WTC11 (cell line): ENCODE measurements around the gene SCGB1D4. TPM values are rescaled to one million over a fixed set of nuclear protein-coding genes. Genes with fewer than 3 reads are reported as not detected.

ENCODE experiments used
- GABPB1 ChIP-seq: sonication (generic); formaldehyde crosslinking; IDR thresholded peaks from 2 replicates; pipeline ENCODE4 v1.8.1; 2023; ENCODE audit warnings: mild to moderate bottlenecking, missing genetic modification reagents
- JUN ChIP-seq: sonication (generic); formaldehyde crosslinking; IDR thresholded peaks from 2 replicates; pipeline ENCODE4 v1.8.0; 2023; ENCODE audit warnings: mild to moderate bottlenecking, missing genetic modification reagents
- NFE2L1 ChIP-seq: sonication (generic); formaldehyde crosslinking; IDR thresholded peaks from 2 replicates; pipeline ENCODE4 v1.8.1; 2023; ENCODE audit warnings: missing genetic modification reagents
- ZNF416 ChIP-seq: fragments of 250-450 bp; sonication (Bioruptor Pico); IDR thresholded peaks from 2 replicates; pipeline ENCODE4 v1.9.0; 2021; ENCODE audit warnings: mild to moderate bottlenecking, inconsistent platforms
- total RNA-seq: library from RNA; stranded (reverse); gene quantifications from 3 replicates; pipeline ENCODE4 v1.2.3, GENCODE V29; 2021
- TF ChIP-seq, protein P1 (sequence below): fragments of 250-450 bp; sonication (Bioruptor Pico); IDR thresholded peaks from 2 replicates; pipeline ENCODE4 v1.8.0; 2021; ENCODE audit warnings: mild to moderate bottlenecking
- TF ChIP-seq, protein P2 (sequence below): sonication (generic); formaldehyde crosslinking; IDR thresholded peaks from 2 replicates; pipeline ENCODE4 v1.8.1; 2022; ENCODE audit warnings: low read depth, mild to moderate bottlenecking, moderate library complexity, missing genetic modification reagents, borderline replicate concordance

Gene SCGB1D4
- total RNA-seq, 1 experiment from 2014 or later: not detected

GRCh38 chr11:62251698-62252097, 47.2 kb downstream of the SCGB1D4 start (continued):
- TF ChIP-seq, protein P1, sequence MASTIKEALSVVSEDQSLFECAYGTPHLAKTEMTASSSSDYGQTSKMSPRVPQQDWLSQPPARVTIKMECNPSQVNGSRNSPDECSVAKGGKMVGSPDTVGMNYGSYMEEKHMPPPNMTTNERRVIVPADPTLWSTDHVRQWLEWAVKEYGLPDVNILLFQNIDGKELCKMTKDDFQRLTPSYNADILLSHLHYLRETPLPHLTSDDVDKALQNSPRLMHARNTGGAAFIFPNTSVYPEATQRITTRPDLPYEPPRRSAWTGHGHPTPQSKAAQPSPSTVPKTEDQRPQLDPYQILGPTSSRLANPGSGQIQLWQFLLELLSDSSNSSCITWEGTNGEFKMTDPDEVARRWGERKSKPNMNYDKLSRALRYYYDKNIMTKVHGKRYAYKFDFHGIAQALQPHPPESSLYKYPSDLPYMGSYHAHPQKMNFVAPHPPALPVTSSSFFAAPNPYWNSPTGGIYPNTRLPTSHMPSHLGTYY: no peak
- no peak for TF ChIP-seq GABPB1 (CRISPR knock-in tag)
- no peak for TF ChIP-seq JUN (CRISPR knock-in tag)
- no peak for TF ChIP-seq NFE2L1 (CRISPR knock-in tag)
- TF ChIP-seq, protein P2, sequence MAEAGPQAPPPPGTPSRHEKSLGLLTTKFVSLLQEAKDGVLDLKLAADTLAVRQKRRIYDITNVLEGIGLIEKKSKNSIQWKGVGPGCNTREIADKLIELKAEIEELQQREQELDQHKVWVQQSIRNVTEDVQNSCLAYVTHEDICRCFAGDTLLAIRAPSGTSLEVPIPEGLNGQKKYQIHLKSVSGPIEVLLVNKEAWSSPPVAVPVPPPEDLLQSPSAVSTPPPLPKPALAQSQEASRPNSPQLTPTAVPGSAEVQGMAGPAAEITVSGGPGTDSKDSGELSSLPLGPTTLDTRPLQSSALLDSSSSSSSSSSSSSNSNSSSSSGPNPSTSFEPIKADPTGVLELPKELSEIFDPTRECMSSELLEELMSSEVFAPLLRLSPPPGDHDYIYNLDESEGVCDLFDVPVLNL (CRISPR knock-in tag): no peak
- TF ChIP-seq ZNF416: no peak

Other genes starting within 250 kb of the SCGB1D4 start
- gene INCENP, start 175.1 kb downstream of the SCGB1D4 start, total RNA-seq: 125 to 158 TPM (median 126 TPM) in 3 replicates
- gene SCGB1D1, start 108.9 kb downstream of the SCGB1D4 start, total RNA-seq: not detected in 3 replicates
- gene SCGB2A1, start 90.4 kb downstream of the SCGB1D4 start, total RNA-seq: not detected in 3 replicates
- gene SCGB1D2, start 56.8 kb downstream of the SCGB1D4 start, total RNA-seq: not detected in 3 replicates
- not detected in 3 replicates for gene SCGB2A2, start 28.9 kb downstream of the SCGB1D4 start, total RNA-seq
- gene ASRGL1, start 38.4 kb upstream of the SCGB1D4 start, total RNA-seq: 36.3 to 51.6 TPM (median 41.5 TPM) in 3 replicates
- gene SCGB1A1, start 120.0 kb upstream of the SCGB1D4 start, total RNA-seq: 1.1 to 1.6 TPM (median 1.2 TPM) in 3 replicates
- gene AHNAK, start 247.7 kb upstream of the SCGB1D4 start, total RNA-seq: 10.9 to 21.0 TPM (median 11.5 TPM) in 3 replicates